ENCODE measurements around the gene ABTB2.

- TF ChIP-seq CTCF (conservative IDR thresholded peaks at IDR 0.05 in 1 of 2, IDR thresholded peaks at IDR 0.05 in 1 of 2; ENCODE audit: low read depth in 1 of 2, low read length in 2 of 2): no peak
- TF ChIP-seq EZH2 (IDR thresholded peaks at IDR 0.05; ENCODE audit: low read length, missing control alignments): no peak
These were observed 243.8 kb downstream of the ABTB2 start for GRCh38 chr11:34114014-34114413.
